SU-DHL-6 (cell line): ENCODE data around the gene NOVA2.
A peak's percentile ranks its signal among the peaks of the same experiment; 100 is the strongest.

ENCODE experiments used
- H2AFZ ChIP-seq: fragments of 200-600 bp; sonication (generic); 2 replicates; pipeline ENCODE4 v1.6.1; 2014; ENCODE audit warnings: low read depth, mild to moderate bottlenecking, moderate library complexity, mixed read lengths, antibody characterized with exemption, low read length; ENCODE audit not compliant: severe bottlenecking
- H3F3A ChIP-seq: fragments of 200-600 bp; shearing (Covaris generic); 2 replicates; pipeline ENCODE4 v1.6.0; 2016; ENCODE audit warnings: antibody characterized with exemption, mild to moderate bottlenecking; ENCODE audit not compliant: insufficient read depth
- H3K27ac ChIP-seq: fragments of 200-600 bp; sonication (generic); 2 replicates; pipeline ENCODE4 v1.5.1; 2016; ENCODE audit warnings: low read depth, mild to moderate bottlenecking, low read length, moderate library complexity, mixed read lengths
- H3K27me3 ChIP-seq: fragments of 200-600 bp; sonication (generic), shearing (Covaris generic); 2 replicates; pipeline ENCODE4 v1.6.0; 2014; ENCODE audit warnings: mild to moderate bottlenecking, low read length
- H3K36me3 ChIP-seq: fragments of 200-600 bp; sonication (generic); 2 replicates; pipeline ENCODE4 v1.6.1; 2014; ENCODE audit warnings: mild to moderate bottlenecking, low read length, mixed read lengths
- H3K4me2 ChIP-seq: fragments of 300-600, 200-600 bp; shearing (Covaris generic), sonication (generic); 2 replicates; pipeline ENCODE4 v1.6.0; 2014; ENCODE audit warnings: low read length, low read depth, mild to moderate bottlenecking; ENCODE audit not compliant: poor library complexity, severe bottlenecking
- H3K4me3 ChIP-seq: fragments of 200-600 bp; sonication (generic); 2 replicates; pipeline ENCODE4 v1.5.1; 2014; ENCODE audit warnings: antibody characterized with exemption, low read length, mild to moderate bottlenecking, mixed read lengths; ENCODE audit not compliant: insufficient read depth, poor library complexity, severe bottlenecking
- H3K79me2 ChIP-seq: fragments of 200-600 bp; sonication (generic); 2 replicates; pipeline ENCODE4 v1.6.1; 2014; ENCODE audit warnings: mild to moderate bottlenecking, low read length, moderate library complexity; ENCODE audit not compliant: insufficient read depth
- H3K9ac ChIP-seq: fragments of 200-600 bp; sonication (generic); 2 replicates; pipeline ENCODE4 v1.7.0; 2014; ENCODE audit warnings: mild to moderate bottlenecking, low read length
- H3K9me2 ChIP-seq: fragments of 200-600 bp; sonication (generic); replicated peaks from 2 replicates; pipeline ENCODE4 v1.6.1; 2014; ENCODE audit warnings: low read length; ENCODE audit not compliant: insufficient read depth
- H3K9me3 ChIP-seq: fragments of 200-600 bp; sonication (generic); 2 replicates; pipeline ENCODE4 v1.6.1; 2014; ENCODE audit warnings: low read length, mixed read lengths; ENCODE audit not compliant: insufficient read depth
- H4K20me1 ChIP-seq: fragments of 200-600 bp; sonication (generic); 2 replicates; pipeline ENCODE4 v1.6.1; 2014; ENCODE audit warnings: low read depth, mild to moderate bottlenecking, antibody characterized with exemption, low read length, moderate library complexity, mixed read lengths
- CTCF ChIP-seq: fragments of 200-600 bp; sonication (generic); IDR thresholded peaks from one replicate; pipeline ENCODE4 v1.5.1; 2017; ENCODE audit warnings: antibody characterized with exemption, mild to moderate bottlenecking, low read length, moderate library complexity; ENCODE audit not compliant: insufficient read depth, poor library complexity, severe bottlenecking
- EZH2phosphoT487 ChIP-seq: fragments of 200-600 bp; sonication (generic), shearing (Covaris generic); conservative IDR thresholded peaks from 2 replicates; pipeline ENCODE4 v1.6.1; 2018; ENCODE audit warnings: mild to moderate bottlenecking, antibody characterized with exemption, low read length, moderate library complexity, mixed read lengths

The NOVA2 gene

GRCh38 chr19:45931055-45931454, 42.6 kb downstream of the NOVA2 start:
- TF ChIP-seq EZH2phosphoT487: no peak
- no peaks in the 10 kb centered on the region for H3K27me3 ChIP-seq
- H3K9me2 ChIP-seq: no peaks in the 10 kb centered on the region
- no peak overlapping the region for H2AFZ ChIP-seq
- H3K4me3 ChIP-seq: no peak overlapping the region
- no peak overlapping the region for H3K4me2 ChIP-seq
- H3K9me3 ChIP-seq: no peaks in the 10 kb centered on the region
- no peaks in the 10 kb centered on the region for H3K36me3 ChIP-seq
- no peaks in the 10 kb centered on the region for H3F3A ChIP-seq
- no peaks in the 10 kb centered on the region for H3K79me2 ChIP-seq
- no peak overlapping the region for H3K9ac ChIP-seq
- no peaks in the 10 kb centered on the region for H4K20me1 ChIP-seq
- no peak overlapping the region for H3K27ac ChIP-seq

GRCh38 chr19:45929247-45929646, 44.4 kb downstream of the NOVA2 start:
- Histone ChIP-seq H4K20me1 (no peaks in the 10 kb centered on the region), H3K4me2 (no peak overlapping the region), H3K27ac (no peak overlapping the region), H3F3A (no peaks in the 10 kb centered on the region), H3K9me3 (no peaks in the 10 kb centered on the region), H3K9ac (no peak overlapping the region), H3K79me2 (no peaks in the 10 kb centered on the region), H2AFZ (no peak overlapping the region), H3K36me3 (no peaks in the 10 kb centered on the region), H3K27me3 (no peaks in the 10 kb centered on the region), H3K4me3 (no peak overlapping the region), H3K9me2 (no peaks in the 10 kb centered on the region)
- TF ChIP-seq CTCF (no peak), EZH2phosphoT487 (no peak)

GRCh38 chr19:45927565-45928261, 46.0 kb downstream of the NOVA2 start:
- Histone ChIP-seq H3F3A (no peaks in the 10 kb centered on the region), H3K4me3 (peak overlapping the region; percentile 62), H3K79me2 (no peaks in the 10 kb centered on the region), H3K4me2 (peak overlapping the region; percentile 76), H3K36me3 (no peaks in the 10 kb centered on the region), H2AFZ (peak overlapping the region; percentile 79), H3K9me3 (no peaks in the 10 kb centered on the region), H3K27ac (peak overlapping the region; percentile 47), H3K27me3 (no peaks in the 10 kb centered on the region), H3K9ac (peak overlapping the region; percentile 80), H3K9me2 (no peaks in the 10 kb centered on the region), H4K20me1 (no peaks in the 10 kb centered on the region)
- TF ChIP-seq CTCF (no peak), EZH2phosphoT487 (no peak)

GRCh38 chr19:45924891-45925447, 48.7 kb downstream of the NOVA2 start:
- H4K20me1 ChIP-seq: no peaks in the 10 kb centered on the region
- H3F3A ChIP-seq: no peaks in the 10 kb centered on the region
- H3K27me3 ChIP-seq: no peaks in the 10 kb centered on the region
- H3K9me3 ChIP-seq: no peaks in the 10 kb centered on the region
- TF ChIP-seq CTCF (no peak), EZH2phosphoT487 (no peak)
- no peak overlapping the region for H3K9ac ChIP-seq
- H3K36me3 ChIP-seq: no peaks in the 10 kb centered on the region
- no peak overlapping the region for H3K27ac ChIP-seq
- H3K4me2 ChIP-seq: no peak overlapping the region
- H3K4me3 ChIP-seq: no peak overlapping the region
- H3K79me2 ChIP-seq: no peaks in the 10 kb centered on the region
- no peak overlapping the region for H2AFZ ChIP-seq
- no peaks in the 10 kb centered on the region for H3K9me2 ChIP-seq
